KOPT-K1 (cell line): ENCODE results near the gene MYH14.

Source experiments
- H3K27ac ChIP-seq: fragments of 200-600 bp; sonication (generic); 2 replicates; pipeline ENCODE4 v1.5.1; 2016; ENCODE audit warnings: antibody characterized with exemption, mild to moderate bottlenecking, low read depth, low read length; ENCODE audit not compliant: poor library complexity, severe bottlenecking
- H3K36me3 ChIP-seq: fragments of 200-600 bp; sonication (generic); 2 replicates; pipeline ENCODE4 v1.5.1; 2017; ENCODE audit warnings: antibody characterized with exemption, mild to moderate bottlenecking, low read length, moderate library complexity; ENCODE audit not compliant: insufficient read depth
- H3K9me3 ChIP-seq: fragments of 200-600 bp; sonication (generic); 2 replicates; pipeline ENCODE4 v1.5.1; 2017; ENCODE audit warnings: antibody characterized with exemption, low read length, mild to moderate bottlenecking; ENCODE audit not compliant: insufficient read depth, poor library complexity, severe bottlenecking

MYH14 gene

DNA sequence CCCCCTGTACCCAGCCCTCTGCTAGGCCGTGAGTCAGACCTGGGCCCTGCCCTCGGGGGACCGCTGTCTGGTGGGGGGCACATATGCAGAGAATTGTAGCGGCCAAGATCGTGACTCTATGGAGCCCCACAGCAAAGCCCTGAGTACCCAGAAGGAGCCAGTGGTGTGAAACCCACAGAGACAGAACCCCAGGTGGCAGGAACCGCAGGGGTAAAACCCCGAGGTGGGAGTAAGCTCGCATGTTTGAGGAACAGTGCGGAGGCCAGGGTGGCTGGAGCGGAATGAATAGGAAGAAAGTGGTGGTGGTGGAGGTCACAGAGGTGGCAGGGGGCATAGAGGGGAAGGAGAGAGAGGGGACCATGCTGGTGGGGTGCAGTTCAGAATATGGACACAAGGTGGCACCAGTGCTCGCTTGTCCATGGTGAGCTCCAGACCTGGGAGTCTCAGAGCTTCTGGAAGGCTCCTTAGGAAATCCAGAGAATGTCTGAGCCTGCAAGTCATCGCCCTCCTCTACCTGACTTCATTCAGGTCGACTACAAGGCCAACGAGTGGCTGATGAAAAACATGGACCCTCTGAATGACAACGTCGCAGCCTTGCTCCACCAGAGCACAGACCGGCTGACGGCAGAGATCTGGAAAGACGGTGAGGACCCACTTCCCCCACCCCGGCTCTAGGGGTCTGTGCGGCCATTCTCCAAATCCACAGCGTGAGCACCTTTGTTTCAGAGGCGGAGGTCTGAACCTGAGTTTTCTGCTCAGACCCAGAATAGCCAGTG, 48.9 kb downstream of the MYH14 start:
- H3K9me3 ChIP-seq = peaks cover 24% of the 10 kb centered on the region
- H3K36me3 ChIP-seq = no peaks in the 10 kb centered on the region
- no peak overlapping the region for H3K27ac ChIP-seq

DNA sequence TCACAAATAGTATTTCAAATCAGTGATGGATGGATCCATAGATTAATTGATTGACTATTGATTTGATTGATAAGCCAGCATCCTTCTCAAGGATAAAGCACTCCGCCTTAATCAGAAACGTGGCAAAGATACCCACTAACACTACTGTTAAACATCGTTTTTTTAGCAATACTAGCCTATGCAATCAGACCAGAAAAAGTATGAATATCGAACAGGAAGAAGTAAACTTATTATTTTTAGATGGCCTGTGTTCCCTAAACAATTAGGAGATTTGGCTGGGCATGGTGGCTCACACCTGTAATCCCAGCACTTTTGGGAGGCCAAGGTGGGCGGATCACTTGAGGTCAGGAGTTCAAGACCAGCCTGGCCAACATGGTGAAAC, 49.5 kb downstream of the MYH14 start:
- no peaks in the 10 kb centered on the region for H3K36me3 ChIP-seq
- H3K27ac ChIP-seq = no peak overlapping the region
- peaks cover 24% of the 10 kb centered on the region for H3K9me3 ChIP-seq

DNA sequence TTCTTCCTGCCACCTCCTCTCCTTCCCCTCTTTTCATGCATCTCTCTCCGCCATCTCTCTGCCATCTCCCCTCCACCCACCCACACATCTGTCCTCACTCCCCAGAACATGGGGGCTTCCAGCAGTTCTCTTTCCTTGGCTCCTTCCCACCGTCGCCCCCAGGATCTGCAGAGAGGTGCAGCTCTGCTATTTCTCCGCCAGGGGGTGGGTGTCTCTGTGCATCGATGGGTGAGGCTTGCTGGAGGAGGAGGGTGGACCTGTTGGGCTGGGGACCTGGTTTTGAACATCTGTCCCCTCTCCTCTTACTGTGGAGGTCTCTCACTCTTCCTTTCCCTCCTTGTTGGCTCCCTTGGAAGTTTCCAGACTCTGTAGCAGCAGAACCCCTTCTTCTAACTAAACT, 51.7 kb downstream of the MYH14 start:
- Histone ChIP-seq H3K36me3 (no peaks in the 10 kb centered on the region), H3K9me3 (peaks cover 24% of the 10 kb centered on the region), H3K27ac (no peak overlapping the region)

DNA sequence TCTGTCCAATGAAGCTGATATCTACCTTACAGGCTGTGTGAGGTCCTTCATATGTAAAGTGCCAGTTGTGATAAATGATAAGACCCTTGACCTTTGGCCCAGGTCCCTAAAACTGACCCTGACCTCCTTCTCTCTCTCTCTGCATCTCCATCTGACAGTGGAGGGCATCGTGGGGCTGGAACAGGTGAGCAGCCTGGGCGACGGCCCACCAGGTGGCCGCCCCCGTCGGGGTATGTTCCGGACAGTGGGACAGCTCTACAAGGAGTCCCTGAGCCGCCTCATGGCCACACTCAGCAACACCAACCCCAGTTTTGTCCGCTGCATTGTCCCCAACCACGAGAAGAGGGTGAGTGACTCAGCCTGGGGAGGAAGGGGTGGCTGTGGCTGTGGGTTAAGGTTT, 53.7 kb downstream of the MYH14 start:
- peaks cover 24% of the 10 kb centered on the region for H3K9me3 ChIP-seq

DNA sequence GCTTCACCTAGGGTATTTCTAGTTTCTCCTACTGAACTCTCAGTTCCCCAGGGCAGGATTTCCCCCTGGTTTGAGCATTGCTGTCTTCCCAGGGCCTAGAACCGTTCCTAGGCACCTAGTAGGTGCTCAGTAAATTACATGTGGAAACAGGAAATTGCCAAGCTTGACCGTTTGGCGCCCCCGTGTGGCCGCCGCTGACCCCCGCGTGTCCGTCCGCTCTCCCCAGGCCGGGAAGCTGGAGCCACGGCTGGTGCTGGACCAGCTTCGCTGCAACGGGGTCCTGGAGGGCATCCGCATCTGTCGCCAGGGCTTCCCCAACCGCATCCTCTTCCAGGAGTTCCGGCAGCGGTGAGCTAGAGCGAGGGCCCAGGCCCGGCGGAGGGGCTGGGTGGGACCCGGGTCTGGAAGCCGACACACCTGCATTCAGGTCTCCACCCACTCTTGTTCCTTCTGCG, 55.5 kb downstream of the MYH14 start:
- no peaks in the 10 kb centered on the region for H3K36me3 ChIP-seq
- peaks cover 7% of the 10 kb centered on the region for H3K9me3 ChIP-seq
- no peak overlapping the region for H3K27ac ChIP-seq

More for the DNA sequence above, 53.7 kb downstream of the MYH14 start:
- no peaks in the 10 kb centered on the region for H3K36me3 ChIP-seq
- H3K27ac ChIP-seq = no peak overlapping the region

- no peaks in the 10 kb centered on the region for H3K36me3 ChIP-seq
- H3K27ac ChIP-seq = no peak overlapping the region
- H3K9me3 ChIP-seq = no peaks in the 10 kb centered on the region
Observed at GRCh38 chr19:50261446-50261970, 58.1 kb downstream of the MYH14 start.

- Histone ChIP-seq H3K36me3 (no peaks in the 10 kb centered on the region), H3K9me3 (no peaks in the 10 kb centered on the region), H3K27ac (no peak overlapping the region)
Observed at GRCh38 chr19:50263176-50263575, 59.8 kb downstream of the MYH14 start.

DNA sequence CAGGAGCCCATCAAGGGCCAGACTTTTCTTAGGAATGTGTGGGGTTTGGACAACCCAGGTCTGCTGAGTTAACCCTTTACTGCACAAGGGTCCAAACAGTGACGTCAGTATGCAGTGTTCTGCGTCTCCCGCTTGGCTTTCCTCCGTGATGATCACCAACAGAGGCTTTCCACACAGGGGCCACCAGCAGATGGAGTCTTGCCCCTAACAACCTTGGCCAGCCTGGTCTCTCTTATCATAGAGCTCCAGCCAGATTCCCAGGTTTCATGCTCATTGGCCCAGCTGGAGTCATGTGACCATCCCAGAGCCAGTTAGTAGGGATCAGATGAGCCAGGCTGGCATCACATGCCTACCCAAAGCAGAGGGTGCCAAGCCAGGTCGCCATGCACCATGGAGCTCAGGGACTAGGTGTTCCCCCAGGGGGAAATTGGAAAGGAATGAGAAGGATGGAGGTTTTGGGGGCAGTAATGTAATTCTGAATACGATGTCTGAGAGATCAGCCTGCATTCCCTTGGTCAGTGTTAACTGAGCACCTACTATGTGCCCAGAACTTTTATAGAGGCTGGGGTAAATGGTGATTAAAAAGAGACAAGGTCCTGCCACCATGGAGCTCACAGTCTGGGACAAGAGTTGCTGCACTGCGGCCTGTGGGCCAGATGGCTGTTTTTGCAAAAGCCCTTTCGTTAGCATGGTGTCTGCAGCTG, 61.2 kb downstream of the MYH14 start:
- no peak overlapping the region for H3K27ac ChIP-seq
- no peaks in the 10 kb centered on the region for H3K9me3 ChIP-seq
- H3K36me3 ChIP-seq = no peaks in the 10 kb centered on the region

DNA sequence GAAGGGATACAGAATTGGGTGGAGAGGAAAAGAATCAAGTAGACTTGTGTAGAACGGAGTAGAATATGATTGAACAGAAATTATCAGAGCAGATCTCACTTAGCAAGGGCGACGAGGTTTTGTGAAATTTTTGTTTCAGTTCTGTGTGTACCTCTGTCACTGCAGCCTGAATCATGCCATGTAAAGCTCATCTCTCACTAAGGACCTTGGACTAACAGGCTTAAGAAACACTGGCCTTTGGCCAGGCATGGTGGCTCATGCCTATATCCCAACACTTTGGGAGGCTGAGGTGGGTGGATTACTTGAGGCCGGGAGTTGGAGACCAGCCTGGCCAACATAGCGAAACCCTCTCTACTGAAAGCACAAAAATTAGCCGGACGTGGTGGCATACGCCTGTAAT, 62.6 kb downstream of the MYH14 start:
- Histone ChIP-seq H3K36me3 (no peaks in the 10 kb centered on the region), H3K9me3 (no peaks in the 10 kb centered on the region), H3K27ac (no peak overlapping the region)

DNA sequence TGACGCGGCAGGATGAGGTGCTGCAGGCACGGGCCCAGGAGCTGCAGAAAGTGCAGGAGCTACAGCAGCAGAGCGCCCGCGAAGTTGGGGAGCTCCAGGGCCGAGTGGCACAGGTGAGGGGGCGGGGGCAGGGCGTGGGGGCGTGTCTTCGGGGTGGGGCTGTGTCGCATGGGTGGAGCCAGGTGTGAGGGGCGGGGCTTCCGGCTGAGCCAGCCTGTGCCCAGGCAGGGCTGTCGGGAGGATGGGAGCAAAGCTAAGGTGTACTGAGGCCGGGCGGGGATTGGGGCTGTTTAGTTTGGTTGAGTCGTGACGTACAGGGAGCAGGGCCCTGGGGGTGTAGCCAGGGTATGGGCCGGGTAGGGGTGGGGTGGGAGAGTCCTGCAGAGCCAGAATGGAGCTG, 63.5 kb downstream of the MYH14 start:
- no peaks in the 10 kb centered on the region for H3K9me3 ChIP-seq
- no peaks in the 10 kb centered on the region for H3K36me3 ChIP-seq
- no peak overlapping the region for H3K27ac ChIP-seq

DNA sequence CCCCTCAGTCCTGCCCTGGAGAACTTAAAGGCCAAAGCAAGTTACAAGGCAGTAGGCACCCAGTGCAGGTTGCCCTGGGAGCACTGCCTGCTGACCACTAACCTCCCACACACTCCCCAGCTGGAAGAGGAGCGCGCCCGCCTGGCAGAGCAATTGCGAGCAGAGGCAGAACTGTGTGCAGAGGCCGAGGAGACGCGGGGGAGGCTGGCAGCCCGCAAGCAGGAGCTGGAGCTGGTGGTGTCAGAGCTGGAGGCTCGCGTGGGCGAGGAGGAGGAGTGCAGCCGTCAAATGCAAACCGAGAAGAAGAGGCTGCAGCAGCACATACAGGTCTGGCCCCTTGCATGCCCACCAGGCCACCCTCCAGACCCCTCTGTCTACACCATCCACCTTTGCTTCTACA, 64.6 kb downstream of the MYH14 start:
- no peaks in the 10 kb centered on the region for H3K9me3 ChIP-seq
- no peaks in the 10 kb centered on the region for H3K36me3 ChIP-seq
- no peak overlapping the region for H3K27ac ChIP-seq

GRCh38 chr19:50268501-50268900, 65.1 kb downstream of the MYH14 start:
- Histone ChIP-seq H3K36me3 (no peaks in the 10 kb centered on the region), H3K9me3 (no peaks in the 10 kb centered on the region), H3K27ac (no peak overlapping the region)

GRCh38 chr19:50269653-50270052, 66.2 kb downstream of the MYH14 start:
- Histone ChIP-seq H3K27ac (no peak overlapping the region), H3K36me3 (no peaks in the 10 kb centered on the region), H3K9me3 (no peaks in the 10 kb centered on the region)

GRCh38 chr19:50272263-50272897, 69.0 kb downstream of the MYH14 start:
- H3K27ac ChIP-seq = no peak overlapping the region
- H3K36me3 ChIP-seq = no peaks in the 10 kb centered on the region
- H3K9me3 ChIP-seq = no peaks in the 10 kb centered on the region

GRCh38 chr19:50273821-50274220, 70.4 kb downstream of the MYH14 start:
- H3K9me3 ChIP-seq = no peaks in the 10 kb centered on the region
- H3K27ac ChIP-seq = no peak overlapping the region
- H3K36me3 ChIP-seq = no peaks in the 10 kb centered on the region
